ENCODE measurements around the gene FSCN2.

- TF ChIP-seq, protein P1, sequence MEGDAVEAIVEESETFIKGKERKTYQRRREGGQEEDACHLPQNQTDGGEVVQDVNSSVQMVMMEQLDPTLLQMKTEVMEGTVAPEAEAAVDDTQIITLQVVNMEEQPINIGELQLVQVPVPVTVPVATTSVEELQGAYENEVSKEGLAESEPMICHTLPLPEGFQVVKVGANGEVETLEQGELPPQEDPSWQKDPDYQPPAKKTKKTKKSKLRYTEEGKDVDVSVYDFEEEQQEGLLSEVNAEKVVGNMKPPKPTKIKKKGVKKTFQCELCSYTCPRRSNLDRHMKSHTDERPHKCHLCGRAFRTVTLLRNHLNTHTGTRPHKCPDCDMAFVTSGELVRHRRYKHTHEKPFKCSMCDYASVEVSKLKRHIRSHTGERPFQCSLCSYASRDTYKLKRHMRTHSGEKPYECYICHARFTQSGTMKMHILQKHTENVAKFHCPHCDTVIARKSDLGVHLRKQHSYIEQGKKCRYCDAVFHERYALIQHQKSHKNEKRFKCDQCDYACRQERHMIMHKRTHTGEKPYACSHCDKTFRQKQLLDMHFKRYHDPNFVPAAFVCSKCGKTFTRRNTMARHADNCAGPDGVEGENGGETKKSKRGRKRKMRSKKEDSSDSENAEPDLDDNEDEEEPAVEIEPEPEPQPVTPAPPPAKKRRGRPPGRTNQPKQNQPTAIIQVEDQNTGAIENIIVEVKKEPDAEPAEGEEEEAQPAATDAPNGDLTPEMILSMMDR (IDR thresholded peaks at IDR 0.05): no peak
- TF ChIP-seq POLR2A (IDR thresholded peaks at IDR 0.05): no peak
Observed at GRCh38 chr17:81551458-81552243, 23.5 kb downstream of the FSCN2 start.

All from Peyer's patch (tissue), 4 donors.